Endothelial cell of umbilical vein (primary cell): Measurements from ENCODE around the gene MCCC2.

Experiments used
- CTCF ChIP-seq, 2 donors: IDR thresholded peaks; 1 replicate in 1 of 2; 2 replicates in 1 of 2; pipeline ENCODE4 v1.5.1; 2011; ENCODE audit warnings: low read length in 2 of 2, mild to moderate bottlenecking in 2 of 2, moderate library complexity in 2 of 2, control low read depth in 1 of 2, inconsistent platforms in 1 of 2, low read depth in 1 of 2; ENCODE audit not compliant: insufficient read depth in 1 of 2; ENCODE audit errors: extremely low read depth in 1 of 2
- EZH2 ChIP-seq: IDR thresholded peaks from 2 replicates; pipeline ENCODE4 v1.6.1; 2012; ENCODE audit warnings: borderline replicate concordance, low read depth, mild to moderate bottlenecking, moderate library complexity, low read length, inconsistent platforms; ENCODE audit not compliant: severe bottlenecking
- MAX ChIP-seq: IDR thresholded peaks from 2 replicates; pipeline ENCODE4 v1.6.1; 2011; ENCODE audit not compliant: insufficient read depth, insufficient read length
- POLR2A ChIP-seq: IDR thresholded peaks from 2 replicates; pipeline ENCODE4 v1.6.1; 2012; ENCODE audit warnings: low read depth, mild to moderate bottlenecking, control low read depth, low read length
- POLR2AphosphoS5 ChIP-seq: IDR thresholded peaks from 2 replicates; pipeline ENCODE4 v1.6.1; 2012; ENCODE audit warnings: low read depth, mild to moderate bottlenecking, control low read depth, low read length, moderate library complexity; ENCODE audit not compliant: insufficient read depth

DNA sequence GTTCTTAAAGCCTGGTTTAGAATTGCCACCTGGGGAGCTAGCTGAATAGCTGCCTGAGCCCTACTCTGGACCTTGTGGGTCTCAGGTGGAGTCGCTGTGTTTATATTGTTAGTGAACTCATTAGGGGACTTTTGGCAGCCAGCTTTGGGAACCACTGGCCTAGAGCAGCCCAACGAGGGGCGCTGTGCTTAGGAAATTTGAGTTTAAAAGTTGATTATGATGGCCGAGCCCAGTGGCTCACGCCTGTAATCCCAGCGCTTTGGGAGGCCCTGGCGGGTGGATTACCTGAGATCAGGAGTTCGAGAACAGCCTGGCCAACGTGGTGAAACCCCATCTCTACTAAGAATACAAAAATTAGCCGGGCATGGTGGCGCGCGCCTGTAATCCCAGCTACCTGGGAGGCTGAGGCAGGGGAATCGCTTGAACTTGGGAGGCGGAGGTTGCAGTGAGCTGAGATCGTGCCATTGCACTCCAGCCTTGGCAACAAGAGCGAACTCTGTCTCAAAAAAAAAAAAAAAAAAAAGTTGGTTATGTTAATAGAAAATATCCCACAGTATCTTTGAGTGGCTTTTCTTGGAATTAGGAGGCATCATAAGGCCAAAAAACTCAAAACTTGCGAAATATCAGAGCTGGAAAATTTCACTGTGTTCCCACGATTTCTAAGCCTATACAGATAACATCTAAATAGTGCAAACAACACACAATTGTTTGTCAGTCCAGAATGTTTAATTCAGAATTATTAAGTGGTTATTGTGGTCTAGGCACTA, 809 bp downstream of the MCCC2 start:
- TF ChIP-seq CTCF (IDR thresholded peaks at IDR 0.05; ENCODE audit: extremely low read depth in 1 of 2, insufficient read depth in 1 of 2, low read depth in 1 of 2, low read length in 2 of 2) (no peak), EZH2 (no peak), POLR2AphosphoS5 (no peak), MAX (no peak), POLR2A (no peak)
